ENCODE measurements around the gene DDX51.

DNA sequence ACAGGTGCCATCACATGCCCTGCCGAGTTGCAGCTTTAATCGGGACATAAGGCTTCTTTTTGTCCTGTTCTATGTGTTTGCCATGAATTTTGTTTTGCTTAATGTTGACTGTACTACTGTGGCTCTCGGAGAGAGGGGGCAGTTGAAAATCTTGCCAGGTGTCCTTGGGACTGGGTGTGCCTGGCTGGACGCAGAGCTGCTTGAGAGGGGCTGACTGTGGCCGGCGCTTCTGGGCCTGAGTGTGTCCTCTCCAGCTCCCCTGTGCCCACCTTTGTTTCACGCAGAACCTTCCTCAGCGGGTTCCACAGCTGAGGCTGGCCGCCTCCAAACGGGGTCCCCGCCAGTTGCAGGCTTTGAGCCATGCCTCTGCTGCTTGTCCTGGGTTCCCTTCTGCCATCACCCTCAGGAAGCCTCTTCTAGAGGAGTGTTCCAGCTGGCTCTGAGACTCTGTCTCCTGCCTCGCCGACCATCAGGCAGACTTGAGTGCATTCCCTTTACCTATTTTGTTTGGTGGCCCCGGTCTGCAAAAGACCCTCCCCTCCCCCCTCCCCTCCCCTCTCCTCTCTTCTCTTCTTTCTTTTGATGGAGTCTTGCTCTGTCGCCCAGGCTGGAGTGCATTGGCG, 49.7 kb downstream of the DDX51 start:
- TF ChIP-seq, protein P1, sequence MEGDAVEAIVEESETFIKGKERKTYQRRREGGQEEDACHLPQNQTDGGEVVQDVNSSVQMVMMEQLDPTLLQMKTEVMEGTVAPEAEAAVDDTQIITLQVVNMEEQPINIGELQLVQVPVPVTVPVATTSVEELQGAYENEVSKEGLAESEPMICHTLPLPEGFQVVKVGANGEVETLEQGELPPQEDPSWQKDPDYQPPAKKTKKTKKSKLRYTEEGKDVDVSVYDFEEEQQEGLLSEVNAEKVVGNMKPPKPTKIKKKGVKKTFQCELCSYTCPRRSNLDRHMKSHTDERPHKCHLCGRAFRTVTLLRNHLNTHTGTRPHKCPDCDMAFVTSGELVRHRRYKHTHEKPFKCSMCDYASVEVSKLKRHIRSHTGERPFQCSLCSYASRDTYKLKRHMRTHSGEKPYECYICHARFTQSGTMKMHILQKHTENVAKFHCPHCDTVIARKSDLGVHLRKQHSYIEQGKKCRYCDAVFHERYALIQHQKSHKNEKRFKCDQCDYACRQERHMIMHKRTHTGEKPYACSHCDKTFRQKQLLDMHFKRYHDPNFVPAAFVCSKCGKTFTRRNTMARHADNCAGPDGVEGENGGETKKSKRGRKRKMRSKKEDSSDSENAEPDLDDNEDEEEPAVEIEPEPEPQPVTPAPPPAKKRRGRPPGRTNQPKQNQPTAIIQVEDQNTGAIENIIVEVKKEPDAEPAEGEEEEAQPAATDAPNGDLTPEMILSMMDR (IDR thresholded peaks at IDR 0.05): no peak
- no peak for TF ChIP-seq POLR2A (IDR thresholded peaks at IDR 0.05; ENCODE audit: low read length)
- no peak for TF ChIP-seq SMC3 (IDR thresholded peaks at IDR 0.05)
- no peak for TF ChIP-seq CEBPB (IDR thresholded peaks at IDR 0.05)
- TF ChIP-seq ZSCAN20 (CRISPR knock-in tag; IDR thresholded peaks at IDR 0.05): no peak
- TF ChIP-seq, protein P2, sequence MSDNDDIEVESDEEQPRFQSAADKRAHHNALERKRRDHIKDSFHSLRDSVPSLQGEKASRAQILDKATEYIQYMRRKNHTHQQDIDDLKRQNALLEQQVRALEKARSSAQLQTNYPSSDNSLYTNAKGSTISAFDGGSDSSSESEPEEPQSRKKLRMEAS (IDR thresholded peaks at IDR 0.05): no peak
- TF ChIP-seq CHD2 (IDR thresholded peaks at IDR 0.05; ENCODE audit: low read length, partially characterized antibody): no peak
- TF ChIP-seq, protein P3, sequence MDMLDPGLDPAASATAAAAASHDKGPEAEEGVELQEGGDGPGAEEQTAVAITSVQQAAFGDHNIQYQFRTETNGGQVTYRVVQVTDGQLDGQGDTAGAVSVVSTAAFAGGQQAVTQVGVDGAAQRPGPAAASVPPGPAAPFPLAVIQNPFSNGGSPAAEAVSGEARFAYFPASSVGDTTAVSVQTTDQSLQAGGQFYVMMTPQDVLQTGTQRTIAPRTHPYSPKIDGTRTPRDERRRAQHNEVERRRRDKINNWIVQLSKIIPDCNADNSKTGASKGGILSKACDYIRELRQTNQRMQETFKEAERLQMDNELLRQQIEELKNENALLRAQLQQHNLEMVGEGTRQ (IDR thresholded peaks at IDR 0.05): no peak
- TF ChIP-seq RARB (CRISPR knock-in tag; IDR thresholded peaks at IDR 0.05): no peak

Measured in A549 (cell line).